Stimulated activated CD8-positive, alpha-beta memory T cell treated with anti-CD3 and anti-CD28 coated beads, Interleukin-12 subunit alpha, Interleukin-12 subunit beta, amount 100 ng/mL, for 1 hour (primary cell): ENCODE results near the gene GRB7.

Source experiments
- DNase-seq: peaks from one replicate; pipeline ENCODE4 v3.0.0-alpha.2; 2020; ENCODE audit warnings: low read depth

Gene GRB7

DNA sequence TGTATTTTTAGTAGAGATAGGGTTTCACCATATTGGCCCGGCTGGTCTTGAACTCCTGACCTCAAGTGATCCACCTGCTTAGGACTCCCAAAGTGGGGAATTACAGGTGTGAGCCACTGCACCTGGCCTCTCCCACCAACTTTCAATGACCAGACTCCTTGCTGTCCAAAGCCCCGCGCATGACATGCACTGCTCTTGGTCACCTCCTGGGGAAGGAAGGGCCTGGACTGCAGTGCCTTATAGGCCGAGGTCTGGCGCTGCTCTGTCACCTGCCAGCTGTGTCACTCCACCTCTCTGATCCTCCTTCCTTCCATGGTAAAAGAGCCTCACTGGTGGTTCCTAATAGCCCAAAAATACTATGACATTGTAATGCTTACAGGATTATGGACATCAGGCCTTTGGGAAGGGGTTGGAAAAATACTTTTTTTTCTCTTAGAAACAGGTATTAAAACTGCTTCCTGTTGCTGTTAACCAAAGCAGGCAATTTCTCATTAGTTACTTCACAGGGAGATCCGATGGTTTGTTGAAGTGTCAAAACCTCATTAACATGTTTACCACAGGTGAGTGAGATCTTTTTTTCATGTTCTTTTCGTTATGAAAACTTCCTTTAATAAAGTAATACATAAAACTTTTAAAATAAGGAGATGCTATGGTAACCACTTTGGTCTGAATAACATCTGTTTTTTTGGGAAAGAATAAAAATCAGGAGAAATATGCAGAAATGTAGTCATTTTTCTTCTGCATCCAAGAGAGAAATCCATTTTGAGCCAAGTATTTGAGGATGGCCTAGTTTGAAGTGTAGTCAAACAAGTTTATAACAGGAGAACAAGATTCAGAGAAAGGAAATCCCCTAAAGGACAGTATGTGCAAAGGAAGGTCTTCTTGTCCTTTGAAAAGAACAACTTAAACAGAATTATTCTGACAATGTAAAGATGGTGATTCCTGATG is 35.5 kb downstream of the GRB7 start:
- DNase-seq, result no peak

DNA sequence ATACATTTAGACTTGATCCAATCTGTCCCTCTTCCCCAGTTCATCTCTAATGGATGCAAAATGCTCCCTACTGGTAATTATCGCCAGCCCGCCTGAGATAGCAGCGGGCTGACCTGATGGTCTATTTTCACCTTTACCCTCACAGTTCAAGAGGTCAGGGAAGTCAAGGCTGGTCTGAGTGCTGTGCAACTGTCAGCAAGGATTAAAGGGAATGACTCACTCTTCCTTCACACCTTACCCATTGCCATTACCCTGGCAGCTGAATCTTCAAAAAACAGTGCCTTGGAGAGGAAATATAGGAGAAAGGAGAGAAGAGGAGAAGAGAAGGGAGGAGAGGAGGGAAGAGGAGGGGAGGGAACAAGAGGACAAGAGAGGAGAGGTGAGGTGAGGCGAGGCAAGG is 36.3 kb downstream of the GRB7 start:
- DNase-seq, result no peak

DNA sequence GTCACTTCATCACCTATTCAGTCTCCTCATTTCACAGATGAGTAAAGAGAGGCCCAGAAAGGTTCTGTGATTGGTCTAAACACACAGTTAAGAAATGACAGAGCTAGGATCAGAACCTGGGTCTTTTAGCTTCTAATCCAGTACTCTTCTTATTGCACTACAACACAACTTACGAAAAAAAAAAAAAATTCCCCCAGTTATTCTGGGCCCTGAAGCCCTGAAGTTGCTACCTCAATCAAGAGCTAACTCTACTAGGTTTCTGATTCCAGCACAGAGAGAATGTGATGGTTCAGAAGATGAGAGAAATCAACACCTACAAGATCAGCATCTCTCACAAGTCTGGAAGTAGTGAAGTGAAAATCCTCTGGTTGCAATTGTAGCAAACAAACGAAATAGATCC is 37.3 kb downstream of the GRB7 start:
- DNase-seq, result no peak

DNA sequence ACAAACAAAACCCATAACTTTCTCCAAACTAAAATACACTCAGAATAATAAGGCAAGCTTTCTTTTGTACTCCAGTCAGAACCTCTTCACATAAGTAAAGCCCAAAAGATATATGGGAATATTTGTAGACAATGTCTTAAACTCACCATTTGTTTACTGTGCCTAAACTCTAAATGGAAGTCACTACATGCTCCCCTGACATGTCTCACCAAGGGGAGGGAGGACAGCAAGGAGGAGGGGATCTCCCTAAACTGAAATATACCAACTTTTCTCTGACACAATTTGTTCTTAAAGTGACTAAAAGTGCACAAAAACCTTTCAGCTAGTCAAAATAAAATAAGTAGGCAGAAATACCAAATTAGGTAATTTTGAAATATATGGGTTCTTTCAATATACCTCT is 38.5 kb downstream of the GRB7 start:
- DNase-seq, result no peak

DNA sequence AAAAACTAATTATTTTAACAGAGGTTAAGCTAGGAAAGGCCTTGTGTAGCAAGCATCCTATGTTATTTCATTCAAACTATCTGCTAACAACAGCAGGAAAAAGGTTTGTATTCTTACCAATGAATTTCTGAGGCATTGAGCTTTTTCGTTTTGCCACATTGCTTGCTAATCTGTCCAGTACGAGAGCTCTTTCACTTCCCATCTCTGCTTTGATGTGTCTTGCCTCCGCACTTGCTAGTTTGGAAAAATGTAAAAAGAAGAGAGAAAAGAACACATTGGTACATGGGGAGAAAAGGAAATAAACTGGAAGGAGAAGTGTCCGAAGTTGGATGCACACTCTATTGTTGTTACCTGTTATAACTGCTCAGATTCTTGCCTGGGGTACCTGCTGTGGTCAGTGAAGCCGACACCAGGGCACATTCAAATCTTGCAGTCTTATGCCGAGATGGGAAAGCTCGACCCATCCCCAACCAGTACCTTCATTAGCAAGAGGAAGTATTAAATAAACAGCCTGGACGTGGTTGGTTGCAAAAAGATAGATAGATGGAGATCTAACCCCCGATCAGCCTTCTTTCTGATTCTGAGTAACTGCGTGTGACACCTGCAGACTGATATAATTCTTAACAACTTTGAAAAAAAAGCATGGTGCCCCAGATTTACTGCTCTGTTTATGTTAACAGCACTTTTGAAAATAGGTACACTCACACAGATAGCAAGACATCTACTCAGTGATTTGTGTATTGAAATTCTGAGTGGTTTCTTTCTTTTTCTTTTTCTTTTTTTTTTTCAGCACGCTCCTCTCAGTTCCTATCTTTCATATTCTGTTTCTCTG is 40.0 kb downstream of the GRB7 start:
- DNase-seq, result no peak

DNA sequence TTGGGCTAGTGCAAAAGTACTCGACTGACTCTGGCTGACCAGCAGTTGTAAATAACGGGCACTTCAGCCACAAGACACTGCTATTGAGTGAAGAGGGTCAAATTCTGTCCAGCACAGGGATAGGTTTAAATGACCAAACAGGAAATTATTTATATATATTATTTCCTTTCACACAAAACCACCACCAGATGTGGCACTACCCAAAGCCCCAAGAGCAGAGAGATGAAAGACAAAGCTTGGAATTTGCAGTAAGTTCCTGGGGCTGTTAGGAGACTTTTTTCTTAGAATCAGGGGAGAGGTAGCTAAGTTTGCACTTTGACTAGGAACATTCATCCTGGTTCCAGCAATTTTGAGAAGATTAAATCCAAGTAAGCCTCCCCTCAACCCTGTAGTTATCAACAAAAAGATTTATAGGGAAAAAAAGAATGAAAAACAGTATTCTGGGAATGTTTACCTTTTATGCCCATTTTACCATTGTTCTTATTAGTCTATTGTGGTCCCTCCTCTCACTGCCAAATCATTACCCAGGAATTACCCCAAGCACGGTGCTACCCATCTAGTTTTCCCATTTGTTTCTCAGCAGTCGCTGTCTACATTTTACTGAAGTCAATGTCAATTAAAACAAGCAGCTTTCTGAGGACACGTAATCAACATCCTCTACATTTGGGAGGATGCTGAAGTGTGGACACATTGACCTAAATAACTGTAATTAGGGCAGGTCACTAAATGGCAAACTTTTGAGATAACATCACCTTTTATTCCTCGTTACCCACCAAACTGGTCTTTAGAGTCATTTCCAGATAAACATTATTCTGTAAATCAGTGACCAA is 43.5 kb downstream of the GRB7 start:
- DNase-seq, result no peak

DNA sequence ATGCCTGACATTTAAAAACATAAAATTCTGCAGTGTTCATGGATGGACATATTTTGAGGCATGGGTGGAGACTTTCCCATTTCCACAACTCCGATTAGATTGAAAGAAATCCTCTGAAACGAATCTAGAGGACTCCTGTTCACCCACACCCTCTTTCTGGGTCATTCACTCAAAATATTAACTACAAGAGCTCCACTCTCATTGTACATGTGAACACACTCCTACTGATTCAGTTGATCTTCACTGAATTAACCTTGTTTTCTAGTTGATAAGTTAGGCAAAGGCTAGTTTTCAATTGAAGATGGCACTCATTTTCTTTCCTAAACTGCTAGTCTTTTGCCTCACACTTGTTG is 44.1 kb downstream of the GRB7 start:
- DNase-seq, result no peak

DNA sequence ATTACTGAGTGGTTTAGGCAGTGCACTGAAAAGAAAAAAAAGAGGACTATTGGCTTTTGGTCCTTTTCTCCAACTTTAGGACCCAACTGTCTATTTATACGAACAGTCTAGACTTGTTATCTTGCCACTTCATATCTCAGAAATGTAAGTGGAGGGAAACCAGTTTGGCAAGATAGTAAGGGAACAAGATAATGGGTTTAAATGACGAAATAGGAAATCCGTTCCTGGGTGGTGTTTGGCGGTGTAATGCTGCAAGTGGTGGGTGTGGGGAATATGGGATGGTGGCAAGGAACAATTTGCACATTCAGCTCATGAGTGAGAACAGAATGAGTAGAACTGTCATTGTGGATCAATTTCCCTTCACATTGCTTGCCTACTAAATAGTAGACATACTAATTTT is 44.7 kb downstream of the GRB7 start:
- no peak for DNase-seq

DNA sequence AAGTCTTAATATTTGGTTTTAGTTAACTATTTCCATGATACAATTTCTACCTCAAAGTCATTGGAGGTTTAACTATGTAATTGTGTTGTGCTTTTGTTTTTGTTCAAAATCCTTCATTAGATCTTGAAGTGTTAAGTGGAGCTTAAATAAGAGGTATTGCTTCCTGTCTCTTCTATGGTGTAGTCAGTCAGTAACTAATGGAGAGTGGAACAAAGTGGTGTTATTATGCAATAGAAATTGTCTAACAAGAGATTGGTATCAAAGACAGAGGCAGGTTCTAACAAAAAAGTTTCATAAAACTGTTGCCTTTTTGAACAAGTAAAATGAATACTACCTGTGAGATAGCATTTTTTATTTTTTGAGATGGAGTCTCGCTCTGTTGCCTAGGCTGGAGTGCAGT is 45.2 kb downstream of the GRB7 start:
- no peak for DNase-seq

DNA sequence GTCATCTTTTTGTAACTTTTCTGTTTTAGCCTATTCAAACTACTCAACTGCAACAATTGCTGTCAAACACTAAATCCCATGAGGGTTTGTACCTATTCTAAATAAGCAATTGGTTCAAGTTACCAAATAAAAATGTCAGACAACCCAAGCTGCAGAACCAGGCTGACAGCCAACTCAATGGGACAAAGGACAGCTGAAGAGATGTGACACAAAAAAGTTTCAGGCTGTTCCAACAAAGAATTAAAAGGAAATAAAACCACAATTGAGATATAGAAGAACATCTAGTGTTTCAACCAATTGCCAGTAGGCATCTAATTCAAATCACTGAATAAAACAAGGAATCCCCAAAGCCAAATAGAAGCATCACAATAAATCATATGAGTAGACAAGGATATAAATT is 49.3 kb downstream of the GRB7 start:
- DNase-seq, result no peak

DNA sequence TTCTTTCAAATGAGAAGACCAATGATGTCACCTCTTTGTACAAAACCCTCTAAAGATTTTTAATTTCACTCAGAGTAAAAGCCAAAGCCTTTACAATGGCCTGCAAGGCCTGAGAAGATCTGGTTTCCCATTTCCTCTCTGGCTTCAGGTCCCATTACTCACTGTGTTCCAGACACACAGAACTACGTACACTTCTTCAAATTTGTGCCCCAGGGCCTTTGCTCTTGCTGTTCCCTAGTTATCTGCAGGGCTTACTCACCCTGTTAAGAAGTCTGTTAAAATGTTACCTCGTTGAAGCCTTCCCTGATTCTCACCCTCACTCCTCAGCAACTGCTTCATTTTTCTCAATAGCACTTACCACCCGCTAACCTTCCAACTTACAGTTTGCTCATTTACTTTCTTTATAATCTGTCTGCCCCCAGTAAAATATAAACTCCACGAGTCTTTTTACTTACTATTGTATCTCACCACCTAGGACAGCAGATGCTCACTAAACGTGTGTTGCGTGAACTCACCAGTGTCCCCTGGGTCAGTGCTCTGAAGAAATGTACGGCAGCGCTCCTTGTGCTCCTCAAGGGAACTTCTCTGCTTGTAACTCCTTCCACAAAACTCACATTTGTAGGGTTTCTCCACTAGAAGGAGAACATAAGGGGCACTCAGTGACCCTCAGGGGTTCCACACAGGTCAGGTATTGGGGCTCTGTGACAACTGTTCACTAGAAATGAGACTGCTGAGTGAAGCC is 50.2 kb downstream of the GRB7 start:
- no peak for DNase-seq

DNA sequence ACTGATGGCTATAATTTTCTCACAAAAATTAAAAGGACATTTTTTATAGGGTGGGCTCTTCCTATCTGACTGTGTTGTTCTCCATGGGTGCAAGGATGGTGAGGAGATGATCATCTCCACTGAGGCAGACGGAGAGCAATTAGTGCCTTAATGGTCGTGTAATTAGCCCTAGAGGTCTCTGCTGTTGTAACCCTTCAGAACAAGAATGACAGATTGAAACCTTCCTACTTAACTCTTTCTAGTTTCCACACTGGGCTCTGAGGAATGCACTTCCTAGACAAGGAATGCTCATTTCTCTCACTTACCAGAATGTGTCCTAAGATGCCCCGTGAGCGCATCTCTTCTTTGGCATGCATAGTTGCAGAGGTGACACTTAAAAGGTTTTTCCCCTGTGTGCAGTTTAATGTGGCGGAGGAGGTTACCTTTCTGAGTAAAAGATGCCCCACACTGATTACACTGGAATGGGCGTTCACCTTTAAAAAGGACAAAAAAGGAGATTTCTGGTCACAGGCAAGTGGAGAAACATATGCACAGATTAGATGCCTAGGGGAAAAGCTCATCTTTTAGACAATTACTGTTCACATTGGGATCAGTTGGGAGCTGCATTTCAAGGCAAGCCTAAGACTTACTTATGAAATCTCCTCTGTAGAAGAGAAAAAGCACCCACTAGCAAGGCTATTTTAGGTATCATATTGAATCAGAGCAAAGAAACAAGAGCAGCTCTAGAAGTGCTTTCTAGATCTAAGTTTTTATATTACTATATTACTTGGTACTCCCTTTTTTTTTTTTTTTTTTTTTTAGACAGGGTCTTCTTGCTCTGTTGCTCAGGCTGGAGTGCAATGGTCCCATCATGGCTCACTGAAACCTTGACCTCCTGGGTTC is 53.6 kb downstream of the GRB7 start:
- DNase-seq, result no peak

DNA sequence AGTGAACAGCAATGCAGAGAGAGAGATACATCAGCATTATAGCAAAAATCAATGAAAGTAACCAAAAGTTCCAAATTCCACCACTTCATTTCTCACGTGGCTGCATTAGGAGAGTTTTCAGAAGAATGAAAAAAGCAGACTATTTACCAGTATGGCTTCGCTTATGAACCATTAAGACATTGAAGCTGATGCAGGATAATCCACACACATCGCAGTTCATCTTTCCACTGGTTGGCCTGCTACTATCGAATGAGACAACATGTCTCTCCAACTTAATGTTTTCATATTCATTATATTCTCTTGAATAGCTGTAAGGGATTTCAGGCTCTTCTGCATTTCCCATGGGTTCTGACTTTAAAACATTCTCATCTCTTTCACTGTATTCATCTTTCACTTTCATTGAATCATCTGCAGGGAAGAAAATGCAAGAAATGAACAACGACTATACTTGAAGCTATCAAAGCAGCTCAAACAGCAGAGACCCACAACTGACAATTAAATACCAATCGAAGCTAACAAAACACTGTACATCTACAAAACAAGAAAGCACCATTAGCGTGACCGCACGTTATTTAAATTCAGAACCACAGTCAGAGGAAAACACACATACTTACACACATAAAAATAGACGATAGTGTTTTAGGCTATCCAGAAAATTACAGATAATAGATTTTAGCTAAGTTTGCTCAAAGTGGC is 54.9 kb downstream of the GRB7 start:
- no peak for DNase-seq

DNA sequence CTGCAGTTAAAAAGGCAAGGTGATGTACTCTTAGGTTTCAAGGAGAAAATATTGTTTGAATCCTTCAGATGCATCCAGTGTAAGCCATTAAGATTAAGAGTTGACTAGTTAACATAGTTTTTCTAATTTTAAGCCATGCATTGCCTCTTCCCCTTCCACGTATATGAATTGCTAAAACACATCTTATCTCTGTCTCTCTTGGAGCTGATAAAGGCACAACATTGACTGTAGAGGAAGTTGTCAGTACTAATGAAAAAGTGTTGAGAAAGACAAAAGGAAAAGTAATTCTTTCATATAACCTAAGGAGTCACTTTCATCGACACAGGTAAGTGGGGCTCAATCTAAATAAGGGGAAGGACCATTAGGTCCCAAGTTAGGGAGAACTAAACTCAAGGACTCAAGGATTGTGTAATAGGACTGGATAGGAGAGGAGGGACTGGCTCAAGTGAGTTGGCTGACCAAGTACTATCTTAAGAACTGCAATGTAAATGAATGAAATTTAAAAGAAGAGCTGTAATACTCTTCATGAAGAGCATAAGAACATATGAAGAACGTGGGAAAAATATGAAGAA is 55.6 kb downstream of the GRB7 start:
- DNase-seq, result no peak

DNA sequence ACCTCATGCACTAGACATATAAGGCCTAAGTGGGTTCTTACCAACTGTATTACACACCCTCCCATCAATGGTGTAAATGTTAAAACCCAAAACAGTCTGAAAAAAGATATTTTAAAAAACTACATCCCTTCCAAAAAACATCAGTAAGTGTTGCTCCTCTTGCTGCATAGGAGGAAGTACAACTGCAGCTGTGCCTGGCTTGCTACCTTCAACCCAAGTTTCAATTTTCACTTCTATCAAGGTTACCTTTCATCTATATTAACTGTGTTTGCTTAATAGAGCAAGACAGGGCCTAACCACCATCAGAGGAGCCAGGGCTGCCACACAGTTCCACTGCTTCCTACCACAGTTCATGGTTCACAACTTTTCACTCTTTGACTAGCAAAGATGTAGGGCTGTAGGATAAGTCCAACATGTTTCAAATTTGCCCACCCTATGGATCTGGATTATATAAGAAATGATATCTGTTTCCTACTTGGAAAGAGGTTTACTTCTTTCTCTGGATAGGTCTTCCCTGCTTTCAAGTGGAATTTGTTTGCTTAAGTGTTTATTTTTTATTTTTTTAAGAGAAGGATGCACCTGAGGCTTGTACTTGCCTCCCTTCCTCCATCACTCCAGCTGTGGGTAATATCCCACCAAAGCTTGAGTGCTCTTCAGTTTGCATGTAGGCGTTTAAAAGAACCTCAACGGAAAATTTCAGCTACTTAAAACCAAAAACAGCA is 56.7 kb downstream of the GRB7 start:
- DNase-seq, result no peak
